Endothelial cell of umbilical vein (primary cell): ENCODE data around the gene INPP5A.

Experiments used
- CTCF ChIP-seq, 2 donors: IDR thresholded peaks; 1 replicate in 1 of 2; 2 replicates in 1 of 2; pipeline ENCODE4 v1.5.1; 2011; ENCODE audit warnings: low read length in 2 of 2, mild to moderate bottlenecking in 2 of 2, moderate library complexity in 2 of 2, control low read depth in 1 of 2, inconsistent platforms in 1 of 2, low read depth in 1 of 2; ENCODE audit not compliant: insufficient read depth in 1 of 2; ENCODE audit errors: extremely low read depth in 1 of 2
- EZH2 ChIP-seq: IDR thresholded peaks from 2 replicates; pipeline ENCODE4 v1.6.1; 2012; ENCODE audit warnings: borderline replicate concordance, low read depth, mild to moderate bottlenecking, moderate library complexity, low read length, inconsistent platforms; ENCODE audit not compliant: severe bottlenecking
- FOS ChIP-seq: IDR thresholded peaks from 2 replicates; pipeline ENCODE4 v1.6.1; 2011; ENCODE audit warnings: mild to moderate bottlenecking, low read length, moderate library complexity, borderline replicate concordance; ENCODE audit not compliant: insufficient read depth
- MYC ChIP-seq: IDR thresholded peaks from one replicate; pipeline ENCODE4 v1.6.1; 2011; ENCODE audit warnings: mild to moderate bottlenecking, low read depth, low read length

GRCh38 chr10:132548869-132549268, 11.3 kb downstream of the INPP5A start:
- no peak for TF ChIP-seq CTCF (IDR thresholded peaks at IDR 0.05; ENCODE audit: extremely low read depth in 1 of 2, insufficient read depth in 1 of 2, low read depth in 1 of 2, low read length in 2 of 2)
- TF ChIP-seq FOS, result no peak
- no peak for TF ChIP-seq MYC
- no peak for TF ChIP-seq EZH2
